GM12878 (cell line): Measurements from ENCODE around the gene POLA1. TPM values are rescaled to one million over a fixed set of nuclear protein-coding genes. Genes with fewer than 3 reads are reported as not detected.

Experiments used
- CBX5 ChIP-seq: sonication (generic); IDR thresholded peaks from 2 replicates; pipeline ENCODE4 v1.6.1; 2016; ENCODE audit warnings: low read depth, moderate library complexity, mild to moderate bottlenecking, inconsistent platforms
- CUX1 ChIP-seq: IDR thresholded peaks from 2 replicates; pipeline ENCODE4 v1.6.1; 2012; ENCODE audit warnings: improper control_type of control experiment, low read depth, low read length; ENCODE audit not compliant: insufficient replicate concordance
- DPF2 ChIP-seq: fragments of 450-650 bp; IDR thresholded peaks from 2 replicates; pipeline ENCODE4 v1.6.1; 2017; ENCODE audit warnings: mild to moderate bottlenecking
- HDAC6 ChIP-seq: fragments of 200-600 bp; sonication (generic); IDR thresholded peaks from one replicate; pipeline ENCODE4 v1.8.0; 2017; ENCODE audit warnings: antibody characterized with exemption; ENCODE audit not compliant: unreplicated experiment
- NBN ChIP-seq: fragments of 450-650 bp; IDR thresholded peaks from 2 replicates; pipeline ENCODE4 v1.6.1; 2016
- NFYB ChIP-seq: IDR thresholded peaks from 2 replicates; pipeline ENCODE4 v1.6.1; 2011; ENCODE audit warnings: low read depth, mild to moderate bottlenecking, low read length, improper control_type of control experiment, moderate library complexity; ENCODE audit not compliant: insufficient read depth
- PAX8 ChIP-seq: fragments of 450-650 bp; IDR thresholded peaks from 2 replicates; pipeline ENCODE4 v1.6.1; 2017; ENCODE audit warnings: mild to moderate bottlenecking, moderate library complexity
- SMC3 ChIP-seq: IDR thresholded peaks from 2 replicates; pipeline ENCODE4 v1.6.1; 2011; ENCODE audit warnings: low read length, improper control_type of control experiment, borderline replicate concordance
- ZSCAN29 ChIP-seq: fragments of 450-650 bp; IDR thresholded peaks from 2 replicates; pipeline ENCODE4 v1.6.1; 2017; ENCODE audit warnings: mild to moderate bottlenecking, moderate library complexity
- polyA plus RNA-seq, 11 experiments: library from polyadenylated mRNA; depleted of rRNA in 4 of 11; unstranded in 6 of 11; stranded (reverse) in 5 of 11; fragments of >200 nt; fragmentation: Nextera tagmentation in 4 of 11; fragmentation: Illumina TruSeq in 1 of 11; extraction: Ambion mirVana in 4 of 11; extraction: Trizol in 1 of 11; gene quantifications; 1 replicate in 1 of 11; 2 replicates in 10 of 11; pipeline versions ENCODE4 v1.2.1 to v1.2.3, GENCODE V29; 2011 to 2016; ENCODE audit warnings: inconsistent platforms in 2 of 11, missing spikeins in 2 of 11, low read depth in 1 of 11
- total RNA-seq, 4 experiments: library from RNA; depleted of rRNA in 3 of 4; stranded (reverse); fragments of >200 nt in 3 of 4; fragmentation: Illumina TruSeq in 1 of 4; extraction: Trizol in 1 of 4; gene quantifications; 2 replicates each; pipeline versions ENCODE4 v1.2.1 to v1.2.3, GENCODE V29; 2013 to 2021
- TF ChIP-seq, protein P1 (sequence below): IDR thresholded peaks from 2 replicates; pipeline ENCODE4 v1.6.1; 2011; ENCODE audit warnings: borderline replicate concordance, low read depth, mild to moderate bottlenecking, moderate library complexity, low read length; ENCODE audit not compliant: insufficient read depth, poor library complexity, severe bottlenecking
- TF ChIP-seq, protein P2 (sequence below): IDR thresholded peaks from 2 replicates; pipeline ENCODE4 v1.6.1; 2012; ENCODE audit warnings: low read depth, low read length, improper control_type of control experiment
- TF ChIP-seq, protein P3 (sequence below): fragments of 450-650 bp; IDR thresholded peaks from 2 replicates; pipeline ENCODE4 v1.6.1; 2017; ENCODE audit warnings: antibody characterized with exemption, mild to moderate bottlenecking, moderate library complexity
- TF ChIP-seq, protein P4 (sequence below), 3 experiments: IDR thresholded peaks in 2 of 3; conservative IDR thresholded peaks in 1 of 3; 2 replicates each; pipeline ENCODE4 v1.5.1; 2011; ENCODE audit warnings: low read depth in 3 of 3, low read length in 3 of 3, mild to moderate bottlenecking in 3 of 3, control low read depth in 2 of 3, moderate library complexity in 2 of 3, inconsistent platforms in 1 of 3, mixed read lengths in 1 of 3; ENCODE audit not compliant: control insufficient read depth in 2 of 3, insufficient read depth in 1 of 3; ENCODE audit errors: extremely low read depth in 1 of 3

The POLA1 gene
- total and polyA plus RNA-seq, 10 of the 15 experiments (the other 5 are each of a cell fraction or from before 2014, with no cell fraction given), result 6.5 to 34.7 (median 24.8) TPM

DNA sequence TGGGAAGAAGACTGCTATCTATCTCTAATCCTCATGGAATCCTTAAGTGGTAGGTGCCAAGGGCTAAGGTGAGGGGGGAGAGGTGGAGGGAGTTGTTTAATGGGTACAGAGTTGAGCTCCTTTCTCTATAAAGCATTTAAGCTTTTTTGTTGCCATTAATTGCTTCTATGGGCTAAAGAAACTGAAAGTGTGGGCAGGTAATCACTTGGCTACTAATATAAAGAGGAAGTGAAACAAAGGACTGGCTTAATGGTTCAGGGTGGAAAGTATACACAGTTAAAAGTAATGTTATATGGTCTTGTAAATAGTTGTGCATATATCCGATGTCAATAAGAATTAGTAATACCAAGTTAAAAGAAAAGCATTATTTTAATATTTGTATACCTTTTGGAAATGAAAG, 83.9 kb downstream of the POLA1 start (continued):
- TF ChIP-seq, protein P1, sequence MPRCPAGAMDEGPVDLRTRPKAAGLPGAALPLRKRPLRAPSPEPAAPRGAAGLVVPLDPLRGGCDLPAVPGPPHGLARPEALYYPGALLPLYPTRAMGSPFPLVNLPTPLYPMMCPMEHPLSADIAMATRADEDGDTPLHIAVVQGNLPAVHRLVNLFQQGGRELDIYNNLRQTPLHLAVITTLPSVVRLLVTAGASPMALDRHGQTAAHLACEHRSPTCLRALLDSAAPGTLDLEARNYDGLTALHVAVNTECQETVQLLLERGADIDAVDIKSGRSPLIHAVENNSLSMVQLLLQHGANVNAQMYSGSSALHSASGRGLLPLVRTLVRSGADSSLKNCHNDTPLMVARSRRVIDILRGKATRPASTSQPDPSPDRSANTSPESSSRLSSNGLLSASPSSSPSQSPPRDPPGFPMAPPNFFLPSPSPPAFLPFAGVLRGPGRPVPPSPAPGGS, result no peak
- TF ChIP-seq CBX5 (no peak), DPF2 (peak; percentile 94), ZSCAN29 (no peak), CUX1 (no peak), PAX8 (no peak), SMC3 (no peak), NBN (no peak), HDAC6 (no peak), NFYB (no peak)
- TF ChIP-seq, protein P2, sequence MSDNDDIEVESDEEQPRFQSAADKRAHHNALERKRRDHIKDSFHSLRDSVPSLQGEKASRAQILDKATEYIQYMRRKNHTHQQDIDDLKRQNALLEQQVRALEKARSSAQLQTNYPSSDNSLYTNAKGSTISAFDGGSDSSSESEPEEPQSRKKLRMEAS, result no peak
- TF ChIP-seq, protein P3, sequence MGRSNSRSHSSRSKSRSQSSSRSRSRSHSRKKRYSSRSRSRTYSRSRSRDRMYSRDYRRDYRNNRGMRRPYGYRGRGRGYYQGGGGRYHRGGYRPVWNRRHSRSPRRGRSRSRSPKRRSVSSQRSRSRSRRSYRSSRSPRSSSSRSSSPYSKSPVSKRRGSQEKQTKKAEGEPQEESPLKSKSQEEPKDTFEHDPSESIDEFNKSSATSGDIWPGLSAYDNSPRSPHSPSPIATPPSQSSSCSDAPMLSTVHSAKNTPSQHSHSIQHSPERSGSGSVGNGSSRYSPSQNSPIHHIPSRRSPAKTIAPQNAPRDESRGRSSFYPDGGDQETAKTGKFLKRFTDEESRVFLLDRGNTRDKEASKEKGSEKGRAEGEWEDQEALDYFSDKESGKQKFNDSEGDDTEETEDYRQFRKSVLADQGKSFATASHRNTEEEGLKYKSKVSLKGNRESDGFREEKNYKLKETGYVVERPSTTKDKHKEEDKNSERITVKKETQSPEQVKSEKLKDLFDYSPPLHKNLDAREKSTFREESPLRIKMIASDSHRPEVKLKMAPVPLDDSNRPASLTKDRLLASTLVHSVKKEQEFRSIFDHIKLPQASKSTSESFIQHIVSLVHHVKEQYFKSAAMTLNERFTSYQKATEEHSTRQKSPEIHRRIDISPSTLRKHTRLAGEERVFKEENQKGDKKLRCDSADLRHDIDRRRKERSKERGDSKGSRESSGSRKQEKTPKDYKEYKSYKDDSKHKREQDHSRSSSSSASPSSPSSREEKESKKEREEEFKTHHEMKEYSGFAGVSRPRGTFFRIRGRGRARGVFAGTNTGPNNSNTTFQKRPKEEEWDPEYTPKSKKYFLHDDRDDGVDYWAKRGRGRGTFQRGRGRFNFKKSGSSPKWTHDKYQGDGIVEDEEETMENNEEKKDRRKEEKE, result no peak
- TF ChIP-seq, protein P4, sequence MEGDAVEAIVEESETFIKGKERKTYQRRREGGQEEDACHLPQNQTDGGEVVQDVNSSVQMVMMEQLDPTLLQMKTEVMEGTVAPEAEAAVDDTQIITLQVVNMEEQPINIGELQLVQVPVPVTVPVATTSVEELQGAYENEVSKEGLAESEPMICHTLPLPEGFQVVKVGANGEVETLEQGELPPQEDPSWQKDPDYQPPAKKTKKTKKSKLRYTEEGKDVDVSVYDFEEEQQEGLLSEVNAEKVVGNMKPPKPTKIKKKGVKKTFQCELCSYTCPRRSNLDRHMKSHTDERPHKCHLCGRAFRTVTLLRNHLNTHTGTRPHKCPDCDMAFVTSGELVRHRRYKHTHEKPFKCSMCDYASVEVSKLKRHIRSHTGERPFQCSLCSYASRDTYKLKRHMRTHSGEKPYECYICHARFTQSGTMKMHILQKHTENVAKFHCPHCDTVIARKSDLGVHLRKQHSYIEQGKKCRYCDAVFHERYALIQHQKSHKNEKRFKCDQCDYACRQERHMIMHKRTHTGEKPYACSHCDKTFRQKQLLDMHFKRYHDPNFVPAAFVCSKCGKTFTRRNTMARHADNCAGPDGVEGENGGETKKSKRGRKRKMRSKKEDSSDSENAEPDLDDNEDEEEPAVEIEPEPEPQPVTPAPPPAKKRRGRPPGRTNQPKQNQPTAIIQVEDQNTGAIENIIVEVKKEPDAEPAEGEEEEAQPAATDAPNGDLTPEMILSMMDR (IDR thresholded peaks at IDR 0.05 in 2 of 3, conservative IDR thresholded peaks at IDR 0.05 in 1 of 3; ENCODE audit: control insufficient read depth in 2 of 3, extremely low read depth in 1 of 3, insufficient read depth in 1 of 3, low read depth in 3 of 3, low read length in 3 of 3), result no peak
